Non-pigmented ciliary epithelial cell (primary cell): ENCODE data around the gene EVA1A.

Experiments used
- DNase-seq: peaks from one replicate; pipeline ENCODE4 v3.0.0-alpha.2; 2010; ENCODE audit warnings: low read depth

EVA1A gene

DNA sequence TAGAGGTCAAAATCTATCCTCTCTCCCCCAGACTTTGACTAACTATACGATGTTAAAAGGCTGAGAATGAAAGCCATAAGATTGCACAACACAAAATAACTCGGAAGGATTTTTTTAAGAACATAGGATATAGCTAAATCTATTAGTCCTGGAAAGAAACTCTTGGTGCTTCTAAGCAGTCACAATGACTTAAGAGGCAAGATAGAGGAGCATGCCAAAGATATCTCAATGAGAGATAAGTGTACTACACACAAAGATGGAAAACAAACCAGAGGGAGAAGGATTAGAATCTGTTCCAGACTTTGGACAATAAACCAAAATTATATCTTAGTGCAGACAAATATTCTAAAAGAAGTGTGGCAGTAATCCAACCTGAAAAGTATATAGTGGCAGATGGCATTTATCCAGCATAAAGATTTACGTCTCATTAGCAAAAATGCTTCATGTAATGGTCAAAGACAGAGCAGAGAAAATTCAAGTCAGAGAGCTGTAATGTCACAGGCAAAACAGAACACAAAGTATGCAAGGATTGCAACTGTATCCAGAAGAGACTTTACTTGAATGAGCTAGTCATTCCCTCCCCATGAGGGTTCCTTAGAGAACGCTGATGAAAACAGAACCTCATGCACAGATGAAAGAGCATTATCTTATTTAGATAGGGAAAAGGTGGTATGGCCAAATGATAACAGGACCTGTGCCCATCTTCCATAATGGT, 28.8 kb upstream of the EVA1A start:
- no peak for DNase-seq

DNA sequence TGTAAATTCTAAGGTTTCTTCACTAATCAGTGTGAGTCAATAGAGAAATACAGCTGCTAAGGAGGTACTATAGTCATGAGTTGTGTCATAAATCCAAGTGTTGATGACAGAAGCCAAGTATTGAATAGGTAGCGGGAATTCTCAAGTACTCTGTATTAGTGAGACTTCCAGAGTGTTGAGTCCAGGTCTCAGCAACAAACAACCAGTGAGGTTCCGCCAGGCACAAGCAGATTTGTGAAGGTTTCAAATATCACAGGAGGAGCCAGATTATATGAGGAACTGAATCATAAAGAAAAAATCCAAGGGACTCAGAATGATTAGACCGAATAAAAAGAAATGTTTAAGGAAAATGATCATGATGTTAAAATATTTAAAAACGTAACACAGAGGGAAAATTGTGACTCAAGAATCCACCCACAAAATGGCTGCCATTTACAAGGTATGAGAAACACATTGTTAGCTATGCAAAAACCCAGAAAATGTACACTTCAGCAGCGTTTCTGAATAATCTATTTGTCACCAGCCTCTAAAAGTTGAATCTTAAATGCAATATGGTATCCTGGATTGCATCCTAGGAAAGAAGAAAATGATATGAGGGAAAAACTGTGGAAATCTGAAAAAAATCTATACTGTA, 27.3 kb upstream of the EVA1A start:
- DNase-seq = no peak

DNA sequence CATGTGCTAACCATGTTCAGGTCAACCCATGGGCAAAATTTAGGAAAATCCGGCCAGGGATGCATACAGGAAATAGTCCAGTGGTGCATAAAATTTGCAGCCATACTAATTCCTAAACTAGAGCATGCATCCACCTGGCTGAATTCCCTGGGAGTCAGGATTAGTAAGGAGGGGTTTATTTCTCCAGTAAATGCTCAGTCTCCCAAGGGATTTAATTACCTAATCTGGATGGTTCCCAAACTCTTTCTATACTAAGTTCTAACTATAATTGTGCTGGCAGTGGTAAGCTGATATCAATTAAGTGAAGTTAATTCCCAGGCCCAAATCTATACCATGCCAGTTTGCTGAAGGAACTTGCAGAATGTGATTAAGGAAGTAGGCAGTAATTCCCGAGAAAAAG, 26.2 kb upstream of the EVA1A start:
- DNase-seq = no peak

DNA sequence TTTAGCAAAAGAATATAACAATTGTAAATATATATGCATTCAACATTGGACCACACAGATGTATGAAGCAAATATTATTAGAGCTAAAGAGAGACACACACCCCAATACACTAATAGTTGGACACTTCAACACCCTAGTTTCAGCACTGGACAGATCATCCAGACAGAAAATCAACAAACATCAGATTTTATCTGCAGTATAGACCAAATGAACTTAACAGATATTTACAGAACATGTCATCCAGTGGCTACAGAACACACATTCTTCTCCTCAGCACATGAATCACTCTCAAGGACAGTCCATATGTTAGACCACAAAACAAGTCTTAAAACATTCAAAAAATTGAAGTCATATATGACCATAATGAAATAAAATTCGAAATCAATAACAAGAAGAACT, 22.1 kb upstream of the EVA1A start:
- DNase-seq = no peak

DNA sequence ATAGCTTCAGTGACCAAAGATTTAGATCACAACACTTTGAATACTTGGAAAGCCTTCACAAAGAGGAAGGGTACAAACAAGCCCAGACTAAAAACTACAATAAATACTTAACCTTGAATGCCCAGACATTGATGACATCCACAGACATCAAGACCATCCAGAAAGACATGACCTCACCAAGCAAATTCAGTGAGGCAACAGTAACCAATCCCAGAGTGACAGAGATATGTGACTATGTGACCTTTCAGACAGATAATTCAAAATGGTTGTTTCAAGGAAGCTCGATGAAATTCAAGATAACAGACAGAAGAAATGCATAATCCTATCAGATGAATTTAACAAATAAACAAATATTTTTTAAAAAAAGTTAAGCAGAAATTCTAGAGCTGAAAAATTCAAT, 19.9 kb upstream of the EVA1A start:
- DNase-seq = no peak

DNA sequence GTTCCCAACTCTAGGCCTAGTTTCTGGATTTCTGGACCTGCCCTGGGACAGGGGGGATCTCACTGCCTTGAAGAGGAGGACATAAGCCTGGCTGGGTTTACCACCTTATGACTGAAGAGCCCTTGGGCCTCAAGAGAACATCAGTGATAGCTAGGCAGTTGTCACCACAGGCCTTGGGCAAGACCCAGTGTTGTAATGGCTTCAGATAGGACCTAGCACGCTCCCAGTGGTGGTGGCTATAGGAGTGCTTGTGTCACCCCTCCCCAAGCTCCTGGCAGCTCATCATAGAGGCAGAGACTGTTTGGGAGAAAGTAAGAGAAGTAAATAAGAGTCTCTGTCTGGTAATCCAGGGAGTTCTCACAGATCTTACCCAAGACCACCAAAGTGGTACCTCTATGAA, 19.4 kb upstream of the EVA1A start:
- DNase-seq = no peak

DNA sequence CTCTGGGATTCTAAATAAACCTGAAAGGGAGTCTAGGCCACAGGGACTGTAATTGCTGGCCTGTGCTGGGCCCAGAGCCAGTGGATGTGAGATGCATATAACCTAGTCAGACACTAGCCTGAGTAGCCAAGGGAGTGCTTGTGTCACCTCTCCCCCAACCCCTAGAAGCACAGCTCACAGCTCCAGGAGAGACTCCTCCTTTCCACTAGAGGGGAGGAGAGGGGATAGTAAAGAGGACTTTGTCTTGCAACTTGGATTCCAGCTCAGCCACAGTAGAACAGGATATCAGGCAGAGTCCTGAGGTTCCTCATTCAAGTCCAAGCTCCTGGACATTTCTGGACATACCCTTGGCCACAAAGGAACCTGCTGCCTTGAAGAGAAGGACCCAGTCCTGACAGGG, 18.4 kb upstream of the EVA1A start:
- DNase-seq = no peak

DNA sequence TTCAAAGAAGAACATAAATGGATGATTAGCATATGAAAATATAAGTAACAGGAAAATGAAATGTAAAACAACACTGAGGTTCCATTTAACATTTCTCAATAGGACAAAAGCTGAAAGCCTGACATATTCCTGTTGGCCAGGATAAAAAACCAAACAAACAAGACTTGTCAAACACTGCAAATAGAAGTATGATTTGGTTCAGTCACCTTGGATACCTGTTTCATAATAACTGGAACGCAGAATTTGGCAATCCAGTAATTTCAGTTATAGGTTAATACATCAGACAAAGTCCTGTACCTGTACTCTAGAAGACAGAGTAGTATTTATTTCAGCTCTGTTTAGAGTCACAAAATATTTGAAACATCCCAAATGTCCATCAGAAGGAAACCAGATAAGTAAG, 16.5 kb upstream of the EVA1A start:
- DNase-seq = no peak

DNA sequence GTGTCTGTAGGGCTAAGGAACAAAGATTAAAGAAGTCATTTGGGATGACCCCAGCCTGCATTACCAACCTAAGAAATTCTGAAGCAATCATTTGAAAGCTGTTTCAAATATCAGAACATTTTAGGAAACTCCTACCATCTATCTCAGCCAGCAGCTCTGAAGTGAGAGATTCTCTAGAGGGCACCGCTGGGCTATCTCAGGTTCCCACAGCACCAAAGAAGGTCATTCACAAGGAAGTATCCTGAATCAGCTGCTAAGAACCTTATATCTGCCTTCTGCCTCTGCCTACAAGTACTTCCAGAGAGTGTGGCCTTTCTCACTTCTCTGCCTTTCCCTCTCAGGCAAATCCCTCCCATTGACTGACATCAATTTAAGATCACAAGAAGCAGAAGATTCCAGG, 13.4 kb upstream of the EVA1A start:
- no peak for DNase-seq

DNA sequence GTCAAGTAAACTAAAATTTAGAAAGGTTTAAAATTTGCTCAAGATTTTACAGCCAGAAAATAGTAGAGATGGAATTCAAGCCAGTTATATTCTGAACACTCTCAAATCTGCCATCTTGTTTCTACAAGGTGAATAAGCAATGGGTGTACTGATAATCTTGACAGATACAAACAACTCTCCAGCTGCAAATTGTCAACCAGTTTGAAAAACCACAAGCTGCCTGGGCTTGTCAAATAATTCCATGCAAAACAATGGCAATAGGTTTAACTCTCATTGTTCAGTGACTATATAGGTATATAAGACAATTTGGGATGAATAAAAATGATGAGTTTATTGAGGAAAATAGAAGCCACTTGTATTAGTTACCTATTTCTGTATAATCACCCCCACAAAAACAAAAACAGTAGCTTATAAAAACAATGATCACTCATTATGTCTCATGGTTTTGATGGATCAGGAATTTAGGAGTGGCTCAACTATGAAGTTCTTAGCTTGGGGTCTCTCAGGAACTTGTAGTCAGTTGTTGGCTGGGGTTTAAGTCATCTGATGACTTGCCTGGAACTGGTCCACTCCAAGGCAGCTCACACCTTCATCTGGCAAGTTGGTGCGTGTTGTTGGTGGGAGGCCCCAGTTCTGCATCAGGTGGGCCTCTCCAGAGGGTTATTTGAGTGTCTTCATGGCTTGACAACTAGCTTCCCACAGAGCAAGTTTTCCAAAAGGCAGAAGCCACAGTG, 12.6 kb upstream of the EVA1A start:
- DNase-seq = no peak

DNA sequence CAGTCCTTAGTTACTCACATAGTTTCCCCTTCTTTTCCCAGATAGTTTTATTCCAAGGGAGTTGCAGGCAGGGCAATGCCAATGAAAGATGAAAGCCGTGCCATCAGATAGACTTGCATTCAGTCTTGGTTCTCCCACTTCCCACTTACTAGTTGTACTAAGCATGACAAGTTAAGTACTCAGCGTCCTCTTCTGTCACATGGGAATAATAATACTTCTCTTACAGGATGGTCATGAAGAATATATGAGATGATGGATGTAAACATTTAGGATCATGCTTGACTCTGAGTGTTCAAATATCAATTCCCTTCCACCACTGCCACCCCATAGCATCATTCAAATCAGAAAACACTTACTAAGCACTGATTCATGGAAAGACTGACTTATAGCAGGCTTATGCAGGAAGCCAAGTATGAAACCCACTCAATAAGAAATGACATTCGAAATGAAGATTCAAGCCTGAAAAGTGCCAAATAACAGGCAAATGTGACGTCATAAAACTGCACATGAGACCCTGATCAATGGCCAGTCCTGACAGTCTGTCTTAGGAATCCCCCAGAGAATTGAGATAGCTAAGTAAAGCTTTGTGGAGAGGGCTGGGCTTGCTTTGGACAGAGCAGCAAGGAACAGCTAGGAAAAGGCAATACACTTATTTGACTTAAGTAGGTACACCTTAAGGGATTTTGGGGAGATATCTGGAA, 11.1 kb upstream of the EVA1A start:
- no peak for DNase-seq

DNA sequence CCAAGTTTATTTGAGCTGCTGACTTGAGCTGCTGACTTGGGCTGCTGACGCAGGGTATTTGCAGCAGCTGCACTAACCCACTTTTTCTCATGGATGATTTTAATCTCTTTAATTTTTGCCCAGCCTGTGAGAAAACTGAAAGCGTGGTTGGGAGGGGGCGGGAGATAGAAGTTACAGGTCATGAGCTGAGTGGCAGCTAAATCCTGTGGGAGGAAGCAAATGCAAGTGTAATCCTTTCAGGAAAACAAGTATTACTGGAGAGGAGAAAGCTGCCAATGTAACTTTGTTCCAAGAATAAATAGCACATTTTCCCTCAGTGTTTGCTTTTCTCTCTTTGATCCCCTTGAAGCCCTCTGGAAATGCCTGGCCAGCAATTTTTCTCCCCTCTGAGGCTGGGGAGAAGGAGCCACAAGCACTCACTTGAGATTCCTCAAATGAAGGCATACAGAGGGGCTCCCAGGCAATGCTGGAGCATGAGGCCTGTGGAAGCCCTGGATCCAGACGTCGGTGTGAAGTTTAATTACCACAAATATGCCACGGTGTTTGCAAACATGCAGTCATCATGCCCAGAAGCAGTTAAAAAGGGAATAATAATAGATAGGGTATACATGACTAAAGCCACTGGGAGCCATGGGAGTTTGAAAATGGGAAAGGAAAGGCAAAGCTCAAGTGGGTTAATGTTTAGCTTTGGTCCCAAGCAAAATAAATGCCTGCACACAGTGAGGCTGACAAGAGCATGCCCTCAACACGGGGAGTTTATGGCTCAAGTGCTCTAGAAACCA, 10.4 kb upstream of the EVA1A start:
- peak; percentile 72 for DNase-seq

DNA sequence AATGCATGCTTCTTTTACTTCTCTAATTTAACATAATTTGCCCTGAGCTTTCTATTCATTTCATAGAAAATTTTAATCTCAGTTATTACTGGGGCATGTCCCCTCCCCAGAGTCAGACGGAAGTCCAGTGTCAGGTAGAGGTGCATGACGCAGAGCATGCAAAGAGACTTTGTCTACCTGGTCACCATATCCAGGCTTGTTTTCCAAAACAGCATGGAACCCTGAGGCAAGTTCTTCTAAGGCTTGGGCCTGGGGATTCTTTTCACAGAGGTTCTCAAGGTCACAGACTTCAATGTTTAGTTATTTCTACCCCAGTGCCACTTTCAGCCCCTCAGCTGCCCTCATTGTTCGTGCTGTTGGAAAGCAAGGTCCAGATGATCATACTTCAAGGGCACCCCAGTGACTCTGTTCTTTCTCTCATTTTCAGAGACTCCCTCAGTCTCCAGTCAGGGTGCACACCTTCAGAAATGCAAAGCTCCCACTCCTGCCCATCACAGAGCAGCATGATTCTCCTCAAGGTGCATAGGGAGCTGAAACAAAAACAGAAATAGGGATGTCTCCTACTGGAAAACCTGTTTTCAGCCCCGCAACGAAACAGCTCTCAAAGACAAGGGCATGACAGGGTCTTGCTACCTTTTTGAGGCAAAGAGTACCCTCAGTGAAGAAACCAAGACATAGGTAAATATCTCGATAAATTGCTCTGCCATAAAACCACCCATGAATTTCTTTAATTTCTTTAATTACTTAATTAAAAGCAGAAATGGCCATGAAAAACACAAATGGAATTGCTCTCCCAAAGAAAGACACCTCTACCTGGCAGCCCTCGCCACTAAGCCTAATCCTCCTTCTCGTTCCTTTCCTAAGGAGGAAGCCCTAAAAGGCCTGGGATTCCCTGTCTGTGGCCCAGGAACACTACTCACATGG, 9.5 kb upstream of the EVA1A start:
- DNase-seq = no peak

DNA sequence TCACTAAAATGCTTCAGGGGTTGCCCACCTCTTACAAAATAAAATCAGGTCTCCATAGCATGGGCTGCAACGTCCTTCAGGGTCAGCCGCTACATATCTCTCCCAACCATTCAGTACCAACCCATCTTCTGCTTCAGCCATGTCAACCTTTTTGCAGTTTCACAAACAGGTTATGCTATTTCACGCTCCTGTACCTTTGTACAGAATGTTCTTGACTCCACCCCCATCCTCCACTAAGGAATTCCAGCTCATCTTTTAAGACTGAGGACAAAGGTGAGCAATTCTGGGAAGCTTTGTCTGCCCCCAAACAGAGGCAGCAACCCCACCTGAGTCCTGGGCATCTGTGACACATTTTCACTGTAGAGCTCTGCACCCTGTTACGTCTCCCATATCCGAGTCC, 8.8 kb upstream of the EVA1A start:
- no peak for DNase-seq

DNA sequence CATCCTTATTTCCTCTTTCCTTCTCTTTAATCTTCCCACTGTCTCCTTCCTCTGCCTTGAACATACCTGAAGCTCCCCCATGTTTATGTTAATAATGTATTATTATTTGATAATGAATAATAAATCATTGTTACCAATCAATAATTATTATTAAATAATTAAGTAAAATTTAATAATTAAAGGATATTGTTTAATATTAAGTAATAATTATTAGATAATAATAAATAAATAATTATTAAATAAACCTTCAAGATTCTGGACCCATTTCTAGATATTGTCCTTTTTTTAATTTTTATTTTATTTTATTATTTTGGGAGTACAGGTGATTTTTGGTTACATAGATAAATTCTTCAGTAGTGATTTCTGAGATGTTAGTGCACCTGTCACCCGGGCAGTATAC, 7.4 kb upstream of the EVA1A start:
- DNase-seq = no peak

DNA sequence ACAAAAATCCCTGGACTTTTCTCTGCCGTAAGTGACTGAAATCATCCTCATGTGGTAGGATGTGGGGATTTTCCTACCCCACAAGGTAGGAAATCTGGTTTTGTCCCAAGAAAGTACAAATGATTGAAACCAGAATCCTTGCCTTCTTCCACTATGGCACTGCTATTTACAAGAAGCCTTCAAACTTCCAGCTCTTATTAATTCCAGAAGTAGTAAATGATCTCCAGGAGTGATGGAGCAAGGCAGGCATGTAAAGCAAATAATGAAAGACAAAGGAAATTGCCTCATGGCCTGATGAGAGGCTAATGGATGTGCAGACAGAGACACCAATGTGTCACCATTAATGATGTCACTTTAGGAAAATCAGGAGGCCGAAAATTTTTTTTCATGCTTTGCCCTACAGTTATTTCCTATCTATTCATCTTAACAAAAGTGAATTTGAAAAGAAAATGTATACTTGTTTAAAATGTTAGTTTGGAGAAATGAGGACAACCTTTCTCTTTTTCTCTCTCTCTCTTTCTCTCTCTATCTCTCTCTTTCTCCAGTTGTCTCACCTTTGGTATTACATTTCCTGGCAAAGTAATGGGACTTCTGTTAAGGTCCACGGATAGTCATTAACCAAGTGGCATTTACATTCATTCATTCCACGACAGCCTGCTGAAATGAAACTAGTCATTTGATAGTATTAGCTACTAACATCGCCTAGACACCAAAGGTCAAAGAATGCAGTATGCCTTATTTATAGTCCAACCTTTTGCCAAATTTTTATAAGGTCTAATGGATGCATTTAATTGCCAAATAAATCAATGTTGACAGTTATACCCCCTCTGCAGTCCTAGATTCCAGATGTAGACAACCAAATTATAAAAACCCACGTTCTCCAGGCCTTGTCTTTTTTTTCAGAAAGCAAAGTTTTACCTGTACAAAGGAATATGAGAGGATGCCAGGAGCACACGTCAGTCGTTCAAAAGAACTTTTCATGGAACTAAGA, 5.0 kb upstream of the EVA1A start:
- no peak for DNase-seq

DNA sequence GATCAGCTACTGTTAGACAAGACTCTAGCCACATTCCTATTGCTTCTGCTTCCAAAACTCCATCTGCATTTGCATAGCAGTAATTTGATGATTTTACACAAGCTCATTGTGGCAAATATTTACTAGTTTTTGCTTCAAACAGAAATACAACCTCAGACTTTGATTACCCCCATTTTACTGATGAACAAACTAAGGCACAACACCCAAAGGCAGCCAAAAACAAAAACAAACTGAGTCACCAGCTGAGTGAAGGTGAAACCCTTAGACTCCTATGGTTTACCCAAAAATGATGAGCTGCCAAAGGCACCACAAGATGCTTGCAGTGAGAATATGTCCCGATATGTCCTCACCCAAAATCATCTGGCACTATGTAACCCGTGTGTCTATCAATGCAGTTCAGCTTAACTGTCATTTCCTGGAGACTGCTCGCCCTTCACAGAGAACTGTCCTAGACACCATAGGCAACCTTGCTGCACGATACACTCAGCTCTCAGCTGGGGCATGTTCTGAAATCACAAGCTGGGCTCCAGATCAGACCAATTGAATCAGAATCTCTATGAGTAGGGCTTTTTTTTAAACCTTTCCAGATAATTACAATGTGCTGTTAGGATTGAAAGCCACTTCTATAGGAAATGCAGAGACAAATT, 4.1 kb upstream of the EVA1A start:
- DNase-seq = no peak

DNA sequence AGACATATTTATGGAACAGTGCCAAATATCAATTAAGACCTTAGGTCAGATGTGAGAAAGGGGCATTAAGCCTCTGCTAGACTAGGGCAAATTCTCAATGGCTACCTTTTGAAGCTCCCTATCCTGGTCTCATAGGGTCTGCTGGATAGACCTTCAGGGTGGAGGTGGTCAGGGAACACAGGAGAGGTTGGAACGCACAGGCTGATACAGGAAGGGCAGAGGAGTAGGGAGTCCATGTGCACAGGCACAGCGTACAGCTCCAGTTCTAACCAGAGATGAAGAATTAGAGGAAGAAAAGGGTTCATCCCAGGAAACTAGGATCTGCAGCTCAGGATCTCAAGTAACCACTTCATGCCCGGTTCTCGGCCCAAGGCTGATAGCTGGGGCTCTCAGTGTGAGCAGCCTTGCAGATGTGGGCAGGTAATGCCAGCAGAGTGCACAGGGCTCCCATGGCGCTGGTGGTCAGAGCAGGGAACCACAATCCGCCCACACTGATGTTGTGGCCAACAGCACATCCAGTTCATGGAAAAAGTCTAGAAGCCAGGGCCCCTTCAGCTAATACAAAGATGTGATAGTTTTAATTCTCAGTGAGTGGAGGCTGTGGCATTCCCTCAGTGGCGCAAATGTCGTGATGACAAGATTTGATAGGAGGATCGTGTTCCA, 3.4 kb upstream of the EVA1A start:
- no peak for DNase-seq

DNA sequence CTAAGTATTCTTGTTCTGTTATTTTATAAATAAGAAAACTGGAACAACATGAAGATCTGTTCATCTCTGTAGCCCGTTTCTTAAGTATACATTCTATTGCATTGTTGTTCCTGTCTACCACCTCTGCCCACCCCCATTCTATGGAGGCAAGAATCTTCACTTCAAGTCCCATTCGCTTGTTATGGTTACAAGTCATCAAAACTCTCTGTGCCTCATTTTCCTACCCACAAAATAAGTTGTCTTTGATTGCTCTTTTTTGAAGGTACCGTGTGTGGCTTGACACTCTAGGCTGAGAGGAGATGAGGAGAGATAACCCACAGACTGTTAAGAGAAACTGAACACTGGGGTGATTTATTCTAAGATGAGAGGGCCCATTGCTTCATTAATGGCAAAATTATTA, 2.9 kb upstream of the EVA1A start:
- no peak for DNase-seq
